ENCODE data around the gene TUT1.
A peak's percentile ranks its signal among the peaks of the same experiment; 100 is the strongest.

Gene TUT1, protein sequence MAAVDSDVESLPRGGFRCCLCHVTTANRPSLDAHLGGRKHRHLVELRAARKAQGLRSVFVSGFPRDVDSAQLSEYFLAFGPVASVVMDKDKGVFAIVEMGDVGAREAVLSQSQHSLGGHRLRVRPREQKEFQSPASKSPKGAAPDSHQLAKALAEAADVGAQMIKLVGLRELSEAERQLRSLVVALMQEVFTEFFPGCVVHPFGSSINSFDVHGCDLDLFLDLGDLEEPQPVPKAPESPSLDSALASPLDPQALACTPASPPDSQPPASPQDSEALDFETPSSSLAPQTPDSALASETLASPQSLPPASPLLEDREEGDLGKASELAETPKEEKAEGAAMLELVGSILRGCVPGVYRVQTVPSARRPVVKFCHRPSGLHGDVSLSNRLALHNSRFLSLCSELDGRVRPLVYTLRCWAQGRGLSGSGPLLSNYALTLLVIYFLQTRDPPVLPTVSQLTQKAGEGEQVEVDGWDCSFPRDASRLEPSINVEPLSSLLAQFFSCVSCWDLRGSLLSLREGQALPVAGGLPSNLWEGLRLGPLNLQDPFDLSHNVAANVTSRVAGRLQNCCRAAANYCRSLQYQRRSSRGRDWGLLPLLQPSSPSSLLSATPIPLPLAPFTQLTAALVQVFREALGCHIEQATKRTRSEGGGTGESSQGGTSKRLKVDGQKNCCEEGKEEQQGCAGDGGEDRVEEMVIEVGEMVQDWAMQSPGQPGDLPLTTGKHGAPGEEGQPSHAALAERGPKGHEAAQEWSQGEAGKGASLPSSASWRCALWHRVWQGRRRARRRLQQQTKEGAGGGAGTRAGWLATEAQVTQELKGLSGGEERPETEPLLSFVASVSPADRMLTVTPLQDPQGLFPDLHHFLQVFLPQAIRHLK

DNA sequence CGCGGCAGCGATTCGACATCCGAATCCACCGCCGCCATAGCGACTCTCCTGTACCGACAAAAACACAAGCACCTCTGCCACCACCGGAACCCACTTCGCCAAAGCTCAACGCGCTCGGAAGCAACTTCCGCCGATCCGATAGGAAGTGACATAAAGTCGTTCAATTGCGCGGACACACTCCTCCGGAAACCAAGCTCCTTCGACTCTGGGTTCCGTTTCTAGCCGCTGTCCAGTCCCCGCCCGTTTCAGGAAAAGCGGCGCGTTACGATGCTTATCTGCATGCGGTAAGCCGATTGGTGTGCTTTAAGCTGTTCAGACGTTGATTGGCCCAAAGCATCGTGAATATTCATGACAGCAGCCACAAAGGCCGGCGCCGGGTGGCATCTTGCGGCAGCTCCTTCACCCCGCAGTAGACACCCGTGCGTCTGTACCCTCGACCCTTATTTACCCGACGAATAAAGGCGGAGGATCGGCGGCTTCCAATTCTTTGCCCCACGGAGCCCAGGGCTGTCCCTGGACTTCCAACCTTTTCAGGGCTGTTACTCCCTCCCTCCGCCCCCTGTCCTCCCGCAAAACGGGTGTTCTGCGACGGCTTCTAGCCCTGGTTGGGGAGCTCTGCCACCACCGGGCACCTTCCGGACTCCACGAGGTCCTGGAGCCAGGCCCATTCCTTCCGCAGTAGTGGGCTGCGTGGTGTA is at the start of gene TUT1:
TSS of gene TUT1 (minus strand) at position 76 of the 698 bp plus-strand sequence. CDS start at position 38, 38 bp downstream.
- Histone ChIP-seq H3K4me1 (ENCODE audit: control insufficient read depth in 1 of 2, insufficient read depth in 1 of 2, low read depth in 1 of 2, low read length in 1 of 2) (peaks cover 29 to 33% of the 10 kb centered on the region in 2 experiments), H3K27me3 (no peaks in the 10 kb centered on the region), H3K9me3 (no peaks in the 10 kb centered on the region), H3K4me3 (ENCODE audit: low read depth in 1 of 2, low read length in 1 of 2) (peak within 1 kb of the TSS; percentile 76 to 85), H3K27ac (peak within 1 kb of the TSS; percentile 90), H3K36me3 (peaks cover 39% of the 10 kb centered on the region)
- TF ChIP-seq, protein P1, sequence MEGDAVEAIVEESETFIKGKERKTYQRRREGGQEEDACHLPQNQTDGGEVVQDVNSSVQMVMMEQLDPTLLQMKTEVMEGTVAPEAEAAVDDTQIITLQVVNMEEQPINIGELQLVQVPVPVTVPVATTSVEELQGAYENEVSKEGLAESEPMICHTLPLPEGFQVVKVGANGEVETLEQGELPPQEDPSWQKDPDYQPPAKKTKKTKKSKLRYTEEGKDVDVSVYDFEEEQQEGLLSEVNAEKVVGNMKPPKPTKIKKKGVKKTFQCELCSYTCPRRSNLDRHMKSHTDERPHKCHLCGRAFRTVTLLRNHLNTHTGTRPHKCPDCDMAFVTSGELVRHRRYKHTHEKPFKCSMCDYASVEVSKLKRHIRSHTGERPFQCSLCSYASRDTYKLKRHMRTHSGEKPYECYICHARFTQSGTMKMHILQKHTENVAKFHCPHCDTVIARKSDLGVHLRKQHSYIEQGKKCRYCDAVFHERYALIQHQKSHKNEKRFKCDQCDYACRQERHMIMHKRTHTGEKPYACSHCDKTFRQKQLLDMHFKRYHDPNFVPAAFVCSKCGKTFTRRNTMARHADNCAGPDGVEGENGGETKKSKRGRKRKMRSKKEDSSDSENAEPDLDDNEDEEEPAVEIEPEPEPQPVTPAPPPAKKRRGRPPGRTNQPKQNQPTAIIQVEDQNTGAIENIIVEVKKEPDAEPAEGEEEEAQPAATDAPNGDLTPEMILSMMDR (IDR thresholded peaks at IDR 0.05) = peak; percentile 39

GRCh38 chr11:62632492-62632891 is 41.2 kb upstream of the TUT1 start:
- Histone ChIP-seq H3K9me3 (no peaks in the 10 kb centered on the region), H3K4me3 (ENCODE audit: low read depth in 1 of 2, low read length in 1 of 2) (no peak overlapping the region), H3K27me3 (no peaks in the 10 kb centered on the region), H3K4me1 (ENCODE audit: control insufficient read depth in 1 of 2, insufficient read depth in 1 of 2, low read depth in 1 of 2, low read length in 1 of 2) (no peaks in the 10 kb centered on the region), H3K36me3 (peaks cover 80% of the 10 kb centered on the region), H3K27ac (no peak overlapping the region)
- TF ChIP-seq, protein P1 (IDR thresholded peaks at IDR 0.05) = no peak

- no peaks in the 10 kb centered on the region for H3K27me3 ChIP-seq
- peaks cover 78% of the 10 kb centered on the region for H3K36me3 ChIP-seq
- TF ChIP-seq, protein P1 (IDR thresholded peaks at IDR 0.05) = no peak
- no peak overlapping the region for H3K4me3 ChIP-seq (ENCODE audit: low read depth in 1 of 2, low read length in 1 of 2)
- H3K9me3 ChIP-seq = no peaks in the 10 kb centered on the region
- H3K27ac ChIP-seq = no peak overlapping the region
- no peaks in the 10 kb centered on the region for H3K4me1 ChIP-seq (ENCODE audit: control insufficient read depth in 1 of 2, insufficient read depth in 1 of 2, low read depth in 1 of 2, low read length in 1 of 2)
Measured at GRCh38 chr11:62627713-62628112, 36.4 kb upstream of the TUT1 start.

GRCh38 chr11:62622476-62623089 is 31.3 kb upstream of the TUT1 start:
- no peaks in the 10 kb centered on the region for H3K9me3 ChIP-seq
- peaks cover 30% of the 10 kb centered on the region for H3K36me3 ChIP-seq
- H3K27me3 ChIP-seq = no peaks in the 10 kb centered on the region
- H3K27ac ChIP-seq = peak overlapping the region; percentile 88
- TF ChIP-seq, protein P1 (IDR thresholded peaks at IDR 0.05) = no peak
- H3K4me3 ChIP-seq (ENCODE audit: low read depth in 1 of 2, low read length in 1 of 2) = peak overlapping the region; percentile 71 to 73
- H3K4me1 ChIP-seq (ENCODE audit: control insufficient read depth in 1 of 2, insufficient read depth in 1 of 2, low read depth in 1 of 2, low read length in 1 of 2) = peaks cover 19 to 22% of the 10 kb centered on the region in 2 experiments

Measured in neutrophil (primary cell).